Left hindlimb (tissue), 1 donor: ENCODE results near the gene HTRA3.
A peak's percentile ranks its signal among the peaks of the same experiment; 100 is the strongest.
"Not testable (repeated sequence)": the region's sequence is repeated elsewhere in the genome, so short reads cannot be mapped to it uniquely, and the experiment has no call there.

Experiments used
- DNase-seq: peaks from one replicate; pipeline ENCODE4 v3.0.0-alpha.2; 2018

Gene HTRA3

GRCh38 chr4:8348071-8348470 is 78.5 kb downstream of the HTRA3 start:
- no peak for DNase-seq

- not testable (repeated sequence) for DNase-seq
These were observed 79.7 kb downstream of the HTRA3 start for GRCh38 chr4:8349236-8349635.

- DNase-seq: peak; percentile 73
These were observed 80.2 kb downstream of the HTRA3 start for GRCh38 chr4:8349664-8350236.

DNA sequence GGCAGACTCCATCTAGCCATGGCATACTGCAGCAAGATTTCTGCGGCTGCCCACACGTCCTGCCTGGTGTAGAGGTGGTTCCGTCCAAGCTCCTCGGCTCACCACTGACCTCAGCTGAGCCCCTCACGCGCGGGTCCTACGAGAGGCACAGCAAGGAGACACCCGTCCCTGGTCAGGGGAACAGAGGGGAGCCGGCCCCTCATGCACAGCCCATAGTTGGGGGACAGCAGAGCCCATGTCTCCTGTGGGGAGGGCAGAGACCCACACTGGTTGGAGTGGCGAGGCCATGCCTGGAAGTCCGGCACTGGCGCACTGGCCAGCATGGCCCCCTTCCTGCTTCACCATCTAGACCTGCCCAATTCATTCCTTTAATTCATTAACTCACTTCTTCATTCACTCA is 80.8 kb downstream of the HTRA3 start:
- no peak for DNase-seq

GRCh38 chr4:8350841-8351461 is 81.4 kb downstream of the HTRA3 start:
- no peak for DNase-seq

- DNase-seq: no peak
These were observed 82.4 kb downstream of the HTRA3 start for GRCh38 chr4:8351931-8352367.

DNA sequence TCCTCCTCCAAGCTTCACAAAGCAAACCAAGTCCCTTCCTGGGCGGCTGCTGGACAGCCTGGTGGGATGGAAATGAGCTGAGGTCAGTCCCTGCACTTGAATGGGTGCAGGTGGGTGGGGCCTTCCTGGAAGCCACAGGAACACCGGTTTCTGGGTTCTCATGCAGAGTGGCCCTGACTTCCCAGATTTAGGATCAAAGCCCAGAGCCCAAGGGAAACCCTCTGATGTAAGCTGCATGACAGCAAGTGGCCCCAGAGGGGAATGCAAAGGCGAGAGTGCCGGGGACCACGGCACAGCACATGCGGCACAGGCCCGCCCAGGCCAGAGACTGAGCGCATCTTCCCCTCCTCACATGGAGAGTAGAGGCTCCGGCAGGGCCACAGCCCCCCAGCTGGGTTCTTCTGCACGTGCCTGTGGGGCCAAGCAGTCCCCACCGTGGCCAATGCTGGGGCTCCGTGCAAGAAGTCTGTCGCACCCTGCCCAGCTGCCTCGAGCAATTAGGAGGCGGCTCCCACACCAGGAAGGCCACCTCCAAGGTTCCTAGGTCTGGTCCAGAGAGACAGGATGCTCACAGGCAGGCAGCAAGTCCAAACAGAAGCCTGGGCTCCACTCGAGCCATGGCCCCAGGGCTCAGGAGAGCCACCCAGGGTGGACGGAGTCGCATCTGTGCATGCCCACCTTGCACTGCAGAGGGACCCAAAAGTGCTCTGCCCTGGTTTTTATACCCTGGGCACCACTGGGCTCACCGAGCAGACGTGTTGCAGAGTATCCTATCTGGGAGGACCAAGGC is 83.0 kb downstream of the HTRA3 start:
- no peak for DNase-seq

- no peak for DNase-seq
These were observed 83.7 kb downstream of the HTRA3 start for GRCh38 chr4:8353158-8353669.

DNA sequence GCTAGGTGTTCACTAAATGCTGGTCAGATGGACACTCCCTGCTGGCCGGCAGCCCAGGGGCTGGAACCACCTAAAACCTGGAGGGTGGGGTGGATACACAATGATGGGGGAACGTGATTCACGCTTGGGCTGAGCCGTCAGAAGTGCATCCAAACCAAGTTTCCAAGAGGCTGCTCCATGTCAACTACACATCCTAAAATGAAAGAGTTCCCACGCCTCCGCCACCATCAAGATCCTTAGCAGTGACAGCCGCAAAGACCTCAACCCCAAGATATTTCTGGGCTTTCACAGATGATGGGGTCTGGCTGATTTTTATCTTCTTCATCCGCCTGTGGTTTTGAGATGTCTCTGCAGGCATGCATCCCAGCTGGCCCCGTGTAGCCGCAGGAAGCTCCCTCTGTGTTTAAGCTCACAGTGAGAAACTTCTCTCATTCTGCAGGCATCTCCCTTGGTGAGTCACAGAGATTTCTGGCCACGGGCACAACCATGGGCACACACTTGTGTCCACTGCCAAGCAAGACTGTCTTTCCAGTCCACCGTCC is 84.4 kb downstream of the HTRA3 start:
- no peak for DNase-seq

DNA sequence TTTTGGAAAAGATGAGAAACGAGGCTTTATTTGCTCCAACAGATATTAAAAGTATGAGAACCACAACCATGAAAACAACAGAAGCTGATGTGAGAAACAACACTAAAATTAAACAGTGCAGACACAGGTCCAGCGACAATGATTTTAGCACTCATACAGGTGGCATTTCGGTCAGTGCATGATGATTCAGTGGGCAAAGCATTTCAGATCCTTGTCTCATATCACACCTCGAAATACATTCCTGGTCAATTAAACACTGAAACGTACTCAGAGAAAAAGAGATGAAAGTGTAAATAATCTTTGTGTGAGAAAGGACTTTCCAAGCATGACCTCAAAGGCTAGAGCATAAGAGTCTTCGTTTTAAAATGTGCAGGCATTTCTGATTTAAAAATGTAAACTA is 85.8 kb downstream of the HTRA3 start:
- DNase-seq: no peak

DNA sequence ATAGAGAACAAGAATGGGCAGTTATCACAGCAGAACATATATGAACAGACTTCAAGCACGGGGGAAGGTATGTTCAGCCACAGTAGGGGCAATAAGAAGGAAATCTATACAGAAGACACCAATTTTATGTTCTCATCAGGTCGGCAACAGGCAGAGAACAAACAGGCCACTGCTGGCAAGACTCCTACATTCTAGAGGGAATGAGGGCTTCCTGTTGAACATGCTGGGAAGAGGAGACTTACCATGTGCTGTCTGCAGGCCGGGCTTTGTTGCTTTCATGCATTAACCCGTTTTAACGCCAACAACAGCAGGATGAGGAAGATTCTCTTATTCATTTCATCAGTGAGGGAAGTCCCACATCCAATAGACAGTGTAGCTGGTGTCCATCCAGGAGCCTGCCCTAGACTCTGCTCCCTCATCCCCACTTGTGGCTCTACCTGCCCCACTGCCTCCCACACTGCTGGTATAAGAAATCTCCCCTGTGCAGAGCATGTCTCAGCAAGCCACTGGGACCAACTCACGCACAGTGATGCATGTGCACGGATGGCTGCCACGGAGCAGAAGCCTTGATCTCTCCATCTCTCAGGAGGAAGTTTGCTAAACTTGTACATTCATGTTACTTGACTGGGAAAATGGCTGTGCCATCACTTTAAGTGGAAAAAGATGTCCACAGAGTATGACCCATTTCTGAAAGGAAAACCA is 86.5 kb downstream of the HTRA3 start:
- DNase-seq: no peak
